Neural progenitor cell (in vitro differentiated cells): ENCODE measurements around the gene WFS1.

ENCODE experiments used
- EZH2 ChIP-seq: fragments of 200-600 bp; sonication (generic); IDR thresholded peaks from 2 replicates; pipeline ENCODE4 v1.6.1; 2017; ENCODE audit warnings: antibody characterized with exemption, mild to moderate bottlenecking, moderate library complexity
- TF ChIP-seq, protein P1 (sequence below): fragments of 200-600 bp; sonication (generic); IDR thresholded peaks from 2 replicates; pipeline ENCODE4 v1.5.1; 2017; ENCODE audit warnings: antibody characterized with exemption, mild to moderate bottlenecking

DNA sequence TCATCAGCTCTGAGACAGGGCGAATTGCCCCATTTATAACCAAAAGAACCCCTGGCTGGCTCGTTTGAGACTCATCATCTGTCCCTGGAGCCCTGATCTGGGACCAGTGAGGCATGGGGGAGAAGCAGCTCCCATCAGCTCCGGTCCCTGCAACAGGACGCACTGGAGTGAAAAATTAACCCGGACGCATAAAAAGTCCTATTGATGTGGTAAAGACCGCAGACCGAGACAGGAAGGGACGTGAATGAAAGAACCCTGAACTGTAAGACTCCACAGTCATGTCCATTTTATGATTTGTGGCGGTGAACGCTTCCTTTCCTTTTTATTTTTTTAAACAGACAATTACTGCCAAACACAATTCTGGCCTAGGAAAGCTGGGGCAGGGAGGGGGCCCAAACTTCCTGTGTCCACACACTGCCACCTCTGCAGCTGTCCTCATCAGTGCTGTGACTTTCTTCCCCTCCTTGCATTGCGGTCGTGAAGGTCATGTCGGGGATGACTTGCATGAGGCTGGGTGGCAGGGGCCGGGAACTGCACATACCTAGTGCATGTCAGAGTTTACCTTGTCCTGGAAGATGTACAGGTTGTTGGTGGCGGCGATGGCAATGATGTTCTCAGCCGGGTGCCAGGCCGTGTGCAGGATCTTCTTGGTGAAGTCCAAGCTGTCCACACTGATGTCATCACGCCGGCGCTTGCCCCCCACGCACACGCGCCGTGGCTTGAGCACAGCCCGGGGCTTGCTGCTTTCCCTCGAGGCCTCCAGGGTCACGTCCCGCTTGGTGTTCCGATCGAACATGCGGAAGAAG, 53.3 kb downstream of the WFS1 start:
- TF ChIP-seq, protein P1, sequence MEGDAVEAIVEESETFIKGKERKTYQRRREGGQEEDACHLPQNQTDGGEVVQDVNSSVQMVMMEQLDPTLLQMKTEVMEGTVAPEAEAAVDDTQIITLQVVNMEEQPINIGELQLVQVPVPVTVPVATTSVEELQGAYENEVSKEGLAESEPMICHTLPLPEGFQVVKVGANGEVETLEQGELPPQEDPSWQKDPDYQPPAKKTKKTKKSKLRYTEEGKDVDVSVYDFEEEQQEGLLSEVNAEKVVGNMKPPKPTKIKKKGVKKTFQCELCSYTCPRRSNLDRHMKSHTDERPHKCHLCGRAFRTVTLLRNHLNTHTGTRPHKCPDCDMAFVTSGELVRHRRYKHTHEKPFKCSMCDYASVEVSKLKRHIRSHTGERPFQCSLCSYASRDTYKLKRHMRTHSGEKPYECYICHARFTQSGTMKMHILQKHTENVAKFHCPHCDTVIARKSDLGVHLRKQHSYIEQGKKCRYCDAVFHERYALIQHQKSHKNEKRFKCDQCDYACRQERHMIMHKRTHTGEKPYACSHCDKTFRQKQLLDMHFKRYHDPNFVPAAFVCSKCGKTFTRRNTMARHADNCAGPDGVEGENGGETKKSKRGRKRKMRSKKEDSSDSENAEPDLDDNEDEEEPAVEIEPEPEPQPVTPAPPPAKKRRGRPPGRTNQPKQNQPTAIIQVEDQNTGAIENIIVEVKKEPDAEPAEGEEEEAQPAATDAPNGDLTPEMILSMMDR, result no peak
- no peak for TF ChIP-seq EZH2
